WERI-Rb-1 (cell line): ENCODE results near the gene SDK2.

Experiments
- DNase-seq: peaks from one replicate; pipeline ENCODE4 v3.0.0-alpha.2; 2020
- H3K27ac ChIP-seq: fragments of 250-450 bp; sonication (Bioruptor Pico); 2 replicates; pipeline ENCODE4 v1.5.1; 2020; ENCODE audit warnings: mild to moderate bottlenecking, moderate library complexity
- H3K27me3 ChIP-seq: fragments of 250-450 bp; sonication (Bioruptor Pico); 2 replicates; pipeline ENCODE4 v1.5.1; 2021; ENCODE audit warnings: mild to moderate bottlenecking, low read depth, moderate library complexity; ENCODE audit not compliant: insufficient read depth, severe bottlenecking
- H3K36me3 ChIP-seq: fragments of 250-450 bp; sonication (Bioruptor Pico); 2 replicates; pipeline ENCODE4 v1.5.1; 2020; ENCODE audit warnings: mild to moderate bottlenecking, moderate library complexity
- H3K4me3 ChIP-seq: 2 replicates; pipeline ENCODE4 v1.5.1; 2011; ENCODE audit warnings: low read depth, mild to moderate bottlenecking, control low read depth, low read length
- H3K9me3 ChIP-seq: fragments of 250-450 bp; sonication (Bioruptor Pico); 2 replicates; pipeline ENCODE4 v1.5.1; 2021; ENCODE audit warnings: mild to moderate bottlenecking, moderate library complexity; ENCODE audit not compliant: severe bottlenecking
- TF ChIP-seq, protein P1 (sequence below): IDR thresholded peaks from 2 replicates; pipeline ENCODE4 v1.5.1; 2011; ENCODE audit warnings: low read depth, mild to moderate bottlenecking, control low read depth, inconsistent platforms, low read length

SDK2 gene

DNA sequence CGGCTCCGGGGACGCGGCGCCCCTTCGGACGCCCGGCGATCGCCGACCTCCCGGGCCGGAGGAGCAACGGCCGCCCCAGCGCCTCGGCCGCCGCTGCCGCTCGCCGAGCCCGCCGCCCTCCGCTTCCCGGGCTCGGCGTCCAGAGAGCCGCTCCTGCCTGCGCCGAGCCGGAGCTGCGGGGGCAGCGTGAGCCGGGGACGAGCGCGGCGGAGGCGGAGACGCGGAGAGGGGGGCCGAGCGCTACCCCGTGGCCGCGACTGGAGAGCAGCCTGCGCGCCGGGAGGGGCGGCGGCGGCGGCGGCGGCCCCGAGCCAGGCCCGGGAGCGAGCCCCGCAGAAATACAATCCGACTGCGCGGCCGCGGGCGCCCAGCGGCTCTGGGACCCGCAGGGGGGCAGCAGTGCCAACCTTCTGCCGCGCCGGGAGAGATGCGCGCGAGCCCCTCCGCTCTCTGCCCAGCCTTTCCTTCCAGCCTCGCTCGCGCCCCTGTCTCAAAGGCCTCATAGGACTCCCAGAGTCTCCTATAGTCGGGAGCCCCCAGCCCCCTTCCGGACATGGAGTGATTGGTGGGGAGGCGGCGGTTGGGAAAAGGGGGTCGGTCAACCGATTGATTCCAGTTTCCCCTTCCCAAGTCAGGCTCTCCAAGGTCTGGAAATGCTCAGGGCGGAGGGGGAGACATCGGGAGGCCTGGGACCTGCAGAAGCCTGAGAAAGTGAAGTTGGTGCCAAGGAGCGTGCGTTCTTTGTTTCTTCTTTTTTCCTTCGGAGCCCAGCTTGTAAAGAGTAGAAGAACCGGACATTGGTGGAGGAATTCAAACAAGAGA lies 1.0 kb upstream of the SDK2 start:
- Histone ChIP-seq H3K27me3 (no peaks in the 10 kb centered on the region), H3K27ac (peak overlapping the region; percentile 87; the same call in 1 of the 2 replicates), H3K4me3 (peak overlapping the region; percentile 84), H3K36me3 (no peaks in the 10 kb centered on the region), H3K9me3 (no peaks in the 10 kb centered on the region)
- TF ChIP-seq, protein P1, sequence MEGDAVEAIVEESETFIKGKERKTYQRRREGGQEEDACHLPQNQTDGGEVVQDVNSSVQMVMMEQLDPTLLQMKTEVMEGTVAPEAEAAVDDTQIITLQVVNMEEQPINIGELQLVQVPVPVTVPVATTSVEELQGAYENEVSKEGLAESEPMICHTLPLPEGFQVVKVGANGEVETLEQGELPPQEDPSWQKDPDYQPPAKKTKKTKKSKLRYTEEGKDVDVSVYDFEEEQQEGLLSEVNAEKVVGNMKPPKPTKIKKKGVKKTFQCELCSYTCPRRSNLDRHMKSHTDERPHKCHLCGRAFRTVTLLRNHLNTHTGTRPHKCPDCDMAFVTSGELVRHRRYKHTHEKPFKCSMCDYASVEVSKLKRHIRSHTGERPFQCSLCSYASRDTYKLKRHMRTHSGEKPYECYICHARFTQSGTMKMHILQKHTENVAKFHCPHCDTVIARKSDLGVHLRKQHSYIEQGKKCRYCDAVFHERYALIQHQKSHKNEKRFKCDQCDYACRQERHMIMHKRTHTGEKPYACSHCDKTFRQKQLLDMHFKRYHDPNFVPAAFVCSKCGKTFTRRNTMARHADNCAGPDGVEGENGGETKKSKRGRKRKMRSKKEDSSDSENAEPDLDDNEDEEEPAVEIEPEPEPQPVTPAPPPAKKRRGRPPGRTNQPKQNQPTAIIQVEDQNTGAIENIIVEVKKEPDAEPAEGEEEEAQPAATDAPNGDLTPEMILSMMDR: peak; percentile 49
- DNase-seq: peak; percentile 87

- DNase-seq: no peak
- peak overlapping the region; percentile 84 for H3K4me3 ChIP-seq
- no peaks in the 10 kb centered on the region for H3K9me3 ChIP-seq
- H3K27me3 ChIP-seq: no peaks in the 10 kb centered on the region
- TF ChIP-seq, protein P1: no peak
- peaks cover 3% of the 10 kb centered on the region; the same call in 1 of the 2 replicates for H3K36me3 ChIP-seq
- H3K27ac ChIP-seq: peak overlapping the region; percentile 87
Observed at GRCh38 chr17:73643852-73644144, 447 bp downstream of the SDK2 start.

GRCh38 chr17:73643001-73643851 lies 1.0 kb downstream of the SDK2 start:
- peaks cover 5% of the 10 kb centered on the region for H3K36me3 ChIP-seq
- H3K27me3 ChIP-seq: no peaks in the 10 kb centered on the region
- peak overlapping the region; percentile 87 for H3K27ac ChIP-seq
- H3K4me3 ChIP-seq: peak overlapping the region; percentile 84
- TF ChIP-seq, protein P1: peak; percentile 57
- no peaks in the 10 kb centered on the region for H3K9me3 ChIP-seq
- DNase-seq: peak; percentile 75

DNA sequence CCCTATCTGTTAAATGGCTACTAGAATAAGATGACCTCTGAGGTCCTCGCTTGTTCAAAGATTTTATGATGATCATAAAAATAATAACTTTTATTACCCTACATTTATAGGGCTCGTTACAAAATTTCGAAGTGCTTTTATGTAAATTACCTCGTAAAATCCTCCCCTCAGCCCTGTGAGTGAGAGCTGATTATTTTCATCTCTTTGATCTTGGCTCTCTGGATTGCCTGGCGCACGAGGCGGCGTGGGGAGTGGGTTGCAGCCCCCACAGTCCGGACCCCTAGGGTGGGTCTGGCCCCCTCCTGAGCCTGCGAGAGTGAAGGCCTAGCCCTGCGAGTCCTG lies 1.6 kb downstream of the SDK2 start:
- Histone ChIP-seq H3K9me3 (no peaks in the 10 kb centered on the region), H3K27me3 (no peaks in the 10 kb centered on the region), H3K4me3 (peak overlapping the region; percentile 84), H3K36me3 (peaks cover 9% of the 10 kb centered on the region), H3K27ac (peak overlapping the region; percentile 87)
- TF ChIP-seq, protein P1: no peak
- DNase-seq: no peak

DNA sequence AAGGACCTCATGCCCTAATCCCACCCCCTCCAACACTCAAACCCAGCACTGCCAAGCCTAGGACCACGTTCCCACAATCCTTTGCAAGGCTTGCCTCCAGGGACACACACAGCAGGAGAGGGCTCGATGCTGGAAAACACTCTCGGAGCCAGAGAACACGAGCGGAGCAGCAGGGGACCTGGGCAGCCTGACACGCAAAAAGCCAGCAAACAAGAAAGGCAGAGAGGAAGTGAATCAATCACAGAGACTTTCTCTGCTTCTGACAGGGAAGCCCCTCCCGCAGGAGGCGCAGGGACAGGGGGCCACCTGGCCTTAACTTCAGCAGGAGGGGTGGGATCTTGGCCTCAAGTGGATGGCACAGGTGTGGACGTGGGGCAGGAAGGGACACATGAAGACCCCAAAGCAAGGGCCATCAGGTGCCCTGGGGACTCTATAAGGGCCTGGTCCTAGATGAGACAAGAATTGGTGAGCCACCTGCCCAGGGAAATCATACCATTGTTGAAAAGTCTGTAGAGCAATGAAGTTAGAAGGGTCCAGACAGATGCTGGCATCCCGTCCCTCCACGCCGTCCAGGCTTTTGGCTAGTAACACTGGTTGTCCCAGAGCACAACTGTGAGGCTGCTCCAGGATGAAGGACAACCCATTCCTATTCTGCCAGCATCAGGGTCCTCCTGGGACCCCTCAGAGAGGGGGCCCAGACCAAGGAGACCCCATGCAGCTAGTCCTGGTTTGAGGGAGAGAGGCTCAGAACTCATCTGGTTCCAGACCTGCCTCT lies 2.2 kb downstream of the SDK2 start:
- TF ChIP-seq, protein P1: no peak
- Histone ChIP-seq H3K27ac (peak overlapping the region; percentile 7; the same call in 1 of the 2 replicates), H3K27me3 (no peaks in the 10 kb centered on the region), H3K9me3 (no peaks in the 10 kb centered on the region), H3K36me3 (peaks cover 9% of the 10 kb centered on the region), H3K4me3 (peak overlapping the region; percentile 84)
- peak; percentile 65 for DNase-seq
